HG03159 (cell line): ENCODE results near the gene TMEM178A.

Experiments
- ATAC-seq: cut with Tn5 transposase; IDR thresholded peaks from one replicate; pipeline ENCODE4 v1.9.1; 2021; ENCODE audit warnings: mild to moderate bottlenecking, moderate library complexity; ENCODE audit not compliant: unreplicated experiment

Gene TMEM178A

GRCh38 chr2:39736640-39737039 is 70.9 kb downstream of the TMEM178A start:
- ATAC-seq, result no peak

DNA sequence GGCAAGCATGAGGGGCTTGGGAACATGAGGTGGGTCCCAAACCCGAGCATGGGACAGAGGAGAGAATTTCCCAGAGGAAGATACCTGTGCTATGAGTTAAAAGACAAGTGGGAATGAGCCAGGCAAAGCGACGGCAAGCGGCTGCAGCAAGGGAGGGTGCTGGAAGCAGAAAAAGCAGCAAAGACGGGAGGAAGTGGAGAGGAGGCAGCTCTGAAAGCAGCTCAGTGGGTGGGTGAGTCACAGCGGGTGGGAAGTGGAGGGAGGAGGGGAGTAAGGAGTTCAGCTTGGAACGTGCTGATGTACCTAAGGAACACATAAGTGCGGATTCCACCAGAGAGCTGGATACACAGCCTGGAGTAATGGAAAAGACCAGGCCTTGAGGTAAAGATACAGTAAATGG is 71.9 kb downstream of the TMEM178A start:
- ATAC-seq, result no peak

GRCh38 chr2:39738936-39739335 is 73.2 kb downstream of the TMEM178A start:
- ATAC-seq, result no peak

DNA sequence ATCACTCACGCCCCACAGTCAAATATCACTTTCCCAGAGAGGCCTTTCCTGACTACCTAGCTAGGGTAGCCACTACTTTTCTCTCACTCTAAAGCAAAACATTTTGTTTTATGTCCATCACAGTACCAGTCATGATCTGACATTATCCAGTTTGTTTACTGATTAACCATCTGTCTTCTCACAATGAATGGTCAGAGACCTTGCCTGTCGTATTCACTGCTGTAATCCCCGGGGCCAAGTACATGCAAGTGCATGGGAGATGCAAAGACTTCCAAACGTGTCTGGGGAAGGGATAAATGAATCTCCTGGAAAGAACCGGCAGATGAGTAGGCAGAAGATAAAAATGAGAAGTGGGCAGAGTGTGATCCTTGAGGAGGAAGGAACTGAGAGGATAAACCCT is 73.7 kb downstream of the TMEM178A start:
- ATAC-seq, result no peak

DNA sequence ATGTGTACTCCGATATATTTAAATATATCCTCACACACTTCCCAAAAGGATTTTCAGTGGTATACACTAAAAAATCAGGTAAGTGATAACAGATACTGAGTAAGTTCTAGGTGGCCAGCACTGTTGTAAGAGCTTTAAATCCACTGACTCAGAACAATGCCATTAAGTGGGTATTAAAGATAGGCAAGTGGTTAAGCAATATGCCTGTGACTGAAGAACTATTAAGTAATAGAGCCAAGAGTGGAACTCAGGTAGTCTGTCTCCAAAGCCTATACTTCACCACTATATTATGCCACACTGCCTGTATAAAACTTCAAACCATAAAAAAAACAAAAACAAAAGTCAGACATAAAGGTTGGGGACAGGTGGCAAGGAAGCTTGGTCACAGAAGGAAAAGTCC is 76.2 kb downstream of the TMEM178A start:
- ATAC-seq, result no peak

GRCh38 chr2:39743269-39743776 is 77.6 kb downstream of the TMEM178A start:
- no peak for ATAC-seq

DNA sequence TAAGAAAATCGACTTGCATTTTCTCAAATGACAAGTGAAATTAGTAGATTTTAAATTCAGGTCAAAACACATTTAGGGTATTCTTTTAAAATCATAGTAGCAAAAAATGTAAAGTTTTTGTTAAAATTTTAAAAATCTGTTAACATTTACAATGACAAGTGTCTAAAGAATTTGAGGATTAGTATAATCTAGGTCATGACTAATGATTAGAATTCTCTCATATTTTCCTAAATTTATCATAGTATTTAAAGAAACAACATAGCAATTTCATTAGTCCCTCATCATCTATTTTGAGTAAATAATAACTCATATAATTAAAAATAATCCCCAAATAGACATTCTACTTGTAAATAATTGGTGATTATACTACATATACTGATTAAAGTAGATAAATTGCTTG is 89.7 kb downstream of the TMEM178A start:
- no peak for ATAC-seq

GRCh38 chr2:39757156-39757555 is 91.4 kb downstream of the TMEM178A start:
- no peak for ATAC-seq

DNA sequence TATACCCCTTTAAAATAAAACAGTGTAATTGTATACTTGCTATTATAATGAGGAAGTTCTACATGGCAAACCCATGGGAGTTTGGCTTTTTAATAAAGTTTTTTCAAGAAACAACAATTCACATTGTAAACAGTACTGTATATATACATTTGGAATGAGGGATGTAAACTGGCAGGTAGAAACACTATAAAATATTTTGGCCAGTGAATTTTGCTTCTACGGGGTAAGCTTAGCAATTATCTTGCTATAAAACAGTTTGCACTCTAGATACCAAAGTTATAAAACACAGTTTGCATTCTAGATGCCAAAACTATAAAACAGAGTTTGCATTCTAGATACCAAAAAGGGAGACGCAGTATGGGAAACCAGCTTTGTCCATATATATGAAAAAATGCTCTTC is 96.7 kb downstream of the TMEM178A start:
- no peak for ATAC-seq
